B cell (primary cell): Measurements from ENCODE around the gene LKAAEAR1. TPM values are rescaled to one million over a fixed set of nuclear protein-coding genes. Genes with fewer than 3 reads are reported as not detected.

Experiments
- ATAC-seq: fragments of 200-7000 bp; cut with Tn5 transposase; one replicate; pipeline ENCODE4 v1.10.0; 2021; ENCODE audit warnings: low read depth, mild to moderate bottlenecking, moderate number of reproducible peaks, moderate library complexity
- CTCF ChIA-PET: fragments of 350-600 bp; sonication (Branson Sonifier 250); formaldehyde crosslinking; loops from one replicate; lab custom pipeline; 2021; ENCODE audit warnings: antibody characterized with exemption, inconsistent platforms; lab: Charles Lee
- POLR2A ChIA-PET: fragments of 350-600 bp; sonication (Branson Sonifier 250); formaldehyde crosslinking; loops from one replicate; lab custom pipeline; 2021; ENCODE audit warnings: antibody characterized with exemption; lab: Charles Lee
- DNase-seq: peaks from one replicate; pipeline ENCODE4 v3.0.0; 2013
- H2AFZ ChIP-seq: 2 replicates; pipeline ENCODE4 v1.6.1; 2012; ENCODE audit warnings: mild to moderate bottlenecking, low read depth, low read length; ENCODE audit not compliant: insufficient read depth, poor library complexity, severe bottlenecking
- H3K27ac ChIP-seq, 2 donors: 1 replicate in 1 of 2; 2 replicates in 1 of 2; pipeline ENCODE4 v1.5.1; 2012 to 2013; ENCODE audit warnings: low read length in 2 of 2, mild to moderate bottlenecking in 2 of 2, moderate library complexity in 1 of 2
- H3K27me3 ChIP-seq, 4 experiments: fragments of 200-600 bp in 1 of 4; sonication (generic) in 1 of 4; replicated peaks in 1 of 4; 1 replicate in 2 of 4; 2 replicates in 2 of 4; pipeline versions ENCODE4 v1.6.1 to v1.7.0; 2013 to 2016; ENCODE audit warnings: low read length in 3 of 4, mild to moderate bottlenecking in 2 of 4, mixed read lengths in 1 of 4, moderate library complexity in 1 of 4; ENCODE audit not compliant: insufficient read depth in 4 of 4, control insufficient read depth in 3 of 4; ENCODE audit errors: control extremely low read depth in 1 of 4
- H3K36me3 ChIP-seq, 2 experiments: replicated peaks in 1 of 2; 1 replicate in 1 of 2; 2 replicates in 1 of 2; pipeline versions ENCODE4 v1.6.1 to v1.7.1; 2013; ENCODE audit warnings: low read length in 1 of 2; ENCODE audit not compliant: insufficient read depth in 2 of 2, control insufficient read depth in 1 of 2; ENCODE audit errors: control extremely low read depth in 1 of 2, extremely low read depth in 1 of 2
- H3K4me1 ChIP-seq, 2 donors: fragments of 200-600 bp in 1 of 2; sonication (generic) in 1 of 2; 1 replicate in 1 of 2; 2 replicates in 1 of 2; pipeline versions ENCODE4 v1.5.1 to v1.6.1; 2013 to 2017; ENCODE audit warnings: low read length in 2 of 2; ENCODE audit not compliant: control insufficient read depth in 2 of 2, insufficient read depth in 2 of 2
- H3K4me2 ChIP-seq: replicated peaks from 2 replicates; pipeline ENCODE3; 2012; ENCODE audit warnings: mild to moderate bottlenecking, low read depth, low read length; ENCODE audit not compliant: poor library complexity, severe bottlenecking
- H3K4me3 ChIP-seq, 5 experiments: fragments of 200-600 bp in 1 of 5; sonication (generic) in 1 of 5; 1 replicate in 3 of 5; 2 replicates in 2 of 5; pipeline versions ENCODE4 v1.5.1 to v1.7.0; 2011 to 2016; ENCODE audit warnings: low read length in 4 of 5, mild to moderate bottlenecking in 4 of 5, low read depth in 2 of 5, control low read depth in 1 of 5, moderate library complexity in 1 of 5; ENCODE audit not compliant: insufficient read depth in 1 of 5; ENCODE audit errors: control extremely low read depth in 1 of 5, extremely low read depth in 1 of 5
- H3K79me2 ChIP-seq: fragments of 200-600 bp; sonication (generic); one replicate; pipeline ENCODE4 v1.6.0; 2016; ENCODE audit warnings: low read length; ENCODE audit not compliant: control insufficient read depth, insufficient read depth
- H3K9ac ChIP-seq: fragments of 200-600 bp; sonication (generic); 2 replicates; pipeline ENCODE4 v1.6.1; 2017; ENCODE audit warnings: mild to moderate bottlenecking, low read length, moderate library complexity
- H3K9me3 ChIP-seq, 3 donors: one replicate each; pipeline versions ENCODE4 v1.6.1 to v1.7.1; 2013; ENCODE audit warnings: low read length in 2 of 3; ENCODE audit not compliant: control insufficient read depth in 2 of 3, insufficient read depth in 1 of 3; ENCODE audit errors: control extremely low read depth in 1 of 3
- H4K20me1 ChIP-seq: 2 replicates; pipeline ENCODE4 v1.6.0; 2012; ENCODE audit warnings: mild to moderate bottlenecking, low read length; ENCODE audit not compliant: insufficient read depth, control insufficient read depth, poor library complexity, severe bottlenecking
- H3K27ac Mint-ChIP-seq: one replicate; pipeline ENCODE4 v1.8.0; 2021; ENCODE audit warnings: mixed read lengths
- H3K27me3 Mint-ChIP-seq: one replicate; pipeline ENCODE4 v1.8.0; 2021; ENCODE audit warnings: mixed read lengths
- H3K4me1 Mint-ChIP-seq: one replicate; pipeline ENCODE4 v1.8.0; 2021; ENCODE audit warnings: mixed read lengths
- H3K4me3 Mint-ChIP-seq: one replicate; pipeline ENCODE4 v1.8.0; 2021; ENCODE audit warnings: mixed read lengths
- H3K9me3 Mint-ChIP-seq: one replicate; pipeline ENCODE4 v1.8.0; 2022; ENCODE audit warnings: mixed read lengths; ENCODE audit not compliant: insufficient read depth
- CTCF ChIP-seq: fragments of 200-600 bp; IDR thresholded peaks from one replicate; pipeline ENCODE4 v1.8.0; 2022; ENCODE audit warnings: antibody characterized with exemption, mild to moderate bottlenecking
- EZH2 ChIP-seq: IDR thresholded peaks from 2 replicates; pipeline ENCODE4 v1.6.1; 2012; ENCODE audit warnings: borderline replicate concordance, low read depth, mild to moderate bottlenecking, moderate library complexity, low read length; ENCODE audit not compliant: insufficient read depth, poor library complexity, severe bottlenecking
- WGBS: methylation state at CpG from one replicate; pipeline ENCODE4 v1.1.5; 2013; ENCODE audit warnings: missing lambda C conversion rate; ENCODE audit not compliant: insufficient coverage; 5-methylcytosine and 5-hydroxymethylcytosine counted together
- intact Hi-C: fragments of 100-400 bp; cut with micrococcal nuclease; formaldehyde crosslinking; loops from one replicate; pipeline ENCODE4 v1.10.0; 2022
- polyA plus RNA-seq: library from polyadenylated mRNA; depleted of rRNA; stranded (reverse); fragments of >200 nt; gene quantifications from 2 replicates; pipeline ENCODE4 v1.2.3, GENCODE V29; 2012
- total RNA-seq, 2 donors: library from RNA; stranded (reverse); fragments of 120-200 nt in 1 of 2; gene quantifications; 1 replicate in 1 of 2; 2 replicates in 1 of 2; pipeline versions ENCODE4 v1.2.3 to v1.2.4, GENCODE V29; 2013 to 2022

Gene LKAAEAR1
- total and polyA plus RNA-seq, 2 donors (not counting 1 experiment from before 2014, with no cell fraction given), result 1.9 TPM; not detected in 1

- Histone ChIP-seq H3K9ac (no peak overlapping the region), H3K27ac (peak overlapping the region in 1 of 2 donors; percentile 9), H3K27me3 (no peaks in the 10 kb centered on the region), H4K20me1 (peaks cover 70% of the 10 kb centered on the region), H3K4me1 (peaks cover 21 to 70% of the 10 kb centered on the region in 2 donors), H2AFZ (no peak overlapping the region), H3K9me3 (no peaks in the 10 kb centered on the region), H3K4me2 (no peak overlapping the region), H3K79me2 (peaks cover 20% of the 10 kb centered on the region), H3K4me3 (no peak overlapping the region), H3K36me3 (peaks cover 0 to 48% of the 10 kb centered on the region in 2 experiments)
- Mint-ChIP-seq H3K4me3 (no peak overlapping the region), H3K27me3 (no peaks in the 10 kb centered on the region), H3K27ac (peak overlapping the region; percentile 72), H3K9me3 (no peaks in the 10 kb centered on the region), H3K4me1 (peaks cover 54% of the 10 kb centered on the region)
- TF ChIP-seq EZH2 (no peak), CTCF (no peak)
- no peak for ATAC-seq
- POLR2A ChIA-PET, result interaction anchor here (0.5 to 5.5 kb wide), 3 partner anchors 10 to 1231 kb away, joined by 3 to 55 read pairs (median 24); no protein-coding TSS in a partner anchor
- 95% methylated on average over 8 of the region's 12 CpGs for WGBS
- no peak for DNase-seq
- CTCF ChIA-PET, result interaction anchor here (0.7 to 11.8 kb wide), 3 partner anchors 36 to 578 kb away, joined by 4 to 220 read pairs (median 65); no protein-coding TSS in a partner anchor
- intact Hi-C loops, result loop anchor here (5.0 kb wide), 2 partner anchors 118 to 182 kb away; partner anchors contain the start of genes PCMTD2 and UCKL1
Observed at GRCh38 chr20:64075556-64075955, 8.6 kb downstream of the LKAAEAR1 start.

GRCh38 chr20:64074963-64075362 lies 9.2 kb downstream of the LKAAEAR1 start:
- WGBS, result 95% methylated on average over 8 of the region's 8 CpGs
- H3K27ac Mint-ChIP-seq, result peak overlapping the region; percentile 72
- CTCF ChIA-PET, result interaction anchor here (0.6 to 8.2 kb wide), 2 partner anchors 35 to 332 kb away, joined by 3 to 65 read pairs; no protein-coding TSS in a partner anchor

More at GRCh38 chr20:64074963-64075362, 9.2 kb downstream of the LKAAEAR1 start:
- H3K9ac ChIP-seq, result no peak overlapping the region
- no peak overlapping the region for H3K4me2 ChIP-seq
- H3K4me1 Mint-ChIP-seq, result peaks cover 52% of the 10 kb centered on the region
- intact Hi-C loops, result loop anchor here (5.0 kb wide), 2 partner anchors 118 to 182 kb away; partner anchors contain the start of genes PCMTD2 and UCKL1
- peak overlapping the region in 1 of 2 donors; percentile 9 for H3K27ac ChIP-seq
- no peak overlapping the region for H2AFZ ChIP-seq
- H3K27me3 Mint-ChIP-seq, result no peaks in the 10 kb centered on the region
- peaks cover 19 to 70% of the 10 kb centered on the region in 2 donors for H3K4me1 ChIP-seq
- POLR2A ChIA-PET, result interaction anchor here (0.5 to 0.7 kb wide), 3 partner anchors 12 to 1230 kb away, joined by 3 to 4 read pairs (median 3); no protein-coding TSS in a partner anchor
- no peak for TF ChIP-seq CTCF
- TF ChIP-seq EZH2, result no peak
- no peak overlapping the region for H3K4me3 ChIP-seq
- H3K4me3 Mint-ChIP-seq, result no peak overlapping the region
- no peaks in the 10 kb centered on the region for H3K27me3 ChIP-seq
- no peaks in the 10 kb centered on the region for H3K9me3 Mint-ChIP-seq
- H3K36me3 ChIP-seq, result peaks cover 0 to 48% of the 10 kb centered on the region in 2 experiments
- DNase-seq (no peak), ATAC-seq (no peak)
- H3K9me3 ChIP-seq, result no peaks in the 10 kb centered on the region
- H3K79me2 ChIP-seq, result peaks cover 25% of the 10 kb centered on the region
- peaks cover 71% of the 10 kb centered on the region for H4K20me1 ChIP-seq
